CD4-positive, alpha-beta T cell treated with Interleukin-2 at 100 ng/mL for 4 hours (primary cell): ENCODE data around the gene HES3.

Experiments used
- DNase-seq: peaks from one replicate; pipeline ENCODE4 v3.0.0-alpha.2; 2020; ENCODE audit warnings: low spot score

Gene HES3

DNA sequence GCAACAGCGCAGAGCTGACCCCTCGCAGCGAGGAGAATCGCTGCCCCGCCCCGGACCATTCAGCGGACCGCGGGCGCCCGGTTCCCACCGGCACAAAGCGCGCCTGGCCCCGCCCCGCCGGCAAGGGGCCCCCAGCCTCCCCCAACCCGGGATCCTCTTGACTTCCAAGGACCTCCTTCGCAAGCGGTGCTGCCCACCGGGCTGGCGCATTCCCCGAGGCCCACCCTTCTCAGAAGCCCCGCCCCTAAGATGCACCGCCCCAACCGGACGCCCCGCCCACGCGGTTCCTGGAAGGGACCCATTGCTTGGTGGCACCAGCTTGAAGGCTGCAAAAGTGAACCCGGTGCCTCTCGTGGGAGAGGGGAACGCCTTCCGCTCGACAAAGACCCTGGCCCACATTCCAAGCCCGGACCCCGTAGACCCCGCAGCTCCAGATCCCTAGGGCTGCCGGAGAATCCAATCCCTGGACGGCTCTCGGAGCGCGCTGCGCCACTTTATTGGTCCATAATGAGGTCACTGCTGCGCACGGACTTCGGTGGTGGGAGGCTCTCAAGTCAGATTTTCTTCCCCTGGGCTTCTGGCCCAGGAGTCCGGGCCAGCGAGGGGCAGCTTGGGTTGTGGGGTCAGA lies 2.0 kb downstream of the HES3 start:
- peak; percentile 22 for DNase-seq

DNA sequence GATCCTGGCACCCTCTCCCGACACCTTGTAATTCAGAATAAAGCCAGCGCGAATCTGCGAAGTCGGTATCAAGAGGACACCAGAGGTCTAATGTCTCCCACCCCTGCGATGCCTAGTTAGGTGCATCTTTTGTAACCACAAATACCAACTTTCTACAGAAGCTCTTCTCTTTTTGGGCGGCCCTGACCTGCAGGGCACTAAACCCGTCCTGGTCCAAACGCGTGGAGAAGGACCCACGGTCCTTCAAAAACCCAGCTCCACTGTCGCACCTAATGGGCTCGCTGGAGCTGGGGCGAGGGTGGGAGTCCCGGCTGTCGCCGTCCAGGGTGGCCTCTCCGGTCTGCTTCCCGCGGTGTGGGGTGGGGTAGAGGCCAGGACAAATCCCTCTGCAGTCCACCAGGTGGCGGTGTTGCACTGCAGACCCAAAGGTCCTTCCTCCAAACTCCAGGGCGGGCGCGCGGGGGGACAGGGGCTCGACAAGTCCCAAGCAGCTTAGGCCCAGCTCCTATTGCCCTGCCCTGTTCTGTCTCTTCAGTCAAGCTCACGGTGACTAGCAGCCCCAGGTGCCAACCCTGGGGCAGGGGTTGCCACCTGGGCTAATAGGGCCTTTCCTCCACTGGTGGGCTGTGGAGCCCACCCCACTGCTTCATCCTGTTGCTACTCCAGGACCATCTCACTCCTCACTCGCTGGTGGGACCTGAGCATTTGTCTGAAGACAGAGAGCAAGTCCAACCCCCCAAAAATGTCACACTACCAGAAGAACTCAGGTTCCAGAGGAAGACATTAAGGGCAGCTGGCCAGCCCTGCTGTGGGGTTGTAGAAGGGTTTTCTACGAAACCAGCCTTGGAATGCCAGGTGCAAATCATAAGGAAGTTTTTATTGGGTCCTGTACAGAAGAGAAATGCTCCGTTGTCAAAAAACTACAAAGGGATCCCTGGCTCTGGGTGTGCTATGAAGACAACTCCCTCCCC lies 2.8 kb downstream of the HES3 start:
- peak; percentile 77 for DNase-seq

DNA sequence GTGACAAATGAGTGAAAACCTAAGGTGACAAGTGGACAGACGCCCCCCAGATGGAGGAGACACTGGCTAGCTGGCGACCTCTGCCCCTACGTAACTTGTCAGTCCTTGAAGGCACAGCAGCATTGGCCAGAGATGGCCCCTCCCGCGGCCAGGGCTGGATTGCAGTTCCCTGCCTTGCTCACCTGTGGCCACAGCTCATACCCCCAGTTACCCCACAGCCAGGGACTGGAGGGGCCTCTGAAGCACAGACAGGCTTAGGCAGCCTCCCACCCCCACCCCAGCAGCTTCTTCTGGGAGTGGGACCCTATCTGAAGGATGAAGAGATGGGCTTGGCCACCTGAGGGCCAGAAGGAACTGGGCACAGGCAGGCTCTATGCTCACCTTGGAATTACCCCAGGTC lies 3.7 kb downstream of the HES3 start:
- DNase-seq: no peak

DNA sequence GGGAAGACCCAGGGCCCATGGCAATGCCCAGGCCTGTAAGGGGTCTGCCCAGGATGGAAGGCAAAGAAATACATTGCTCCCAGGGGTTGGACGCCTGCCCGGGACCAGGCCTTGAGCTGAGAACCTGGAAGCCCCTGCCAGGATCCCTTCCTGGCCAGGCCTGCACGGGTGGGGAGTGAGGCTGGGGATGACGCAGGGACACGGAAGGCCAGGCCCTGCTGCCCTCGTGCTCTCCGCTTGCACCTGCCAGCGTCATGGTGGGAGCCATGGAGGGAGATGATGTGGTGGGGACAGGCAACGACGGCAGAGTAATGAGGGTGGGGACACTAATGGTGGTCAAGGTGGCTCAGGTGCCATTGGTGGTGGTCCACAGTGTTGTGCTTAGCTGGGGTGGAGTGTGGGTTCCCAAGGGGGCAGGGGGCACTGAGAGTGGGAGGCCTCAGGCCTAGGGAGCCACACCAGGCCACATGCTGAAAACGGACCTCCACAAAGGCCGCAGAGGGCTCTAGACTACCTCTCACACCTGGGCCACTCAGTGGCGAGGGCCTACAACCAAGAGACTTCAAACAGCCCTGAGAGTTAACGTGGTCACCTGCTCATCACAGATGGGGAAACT lies 4.3 kb downstream of the HES3 start:
- no peak for DNase-seq

DNA sequence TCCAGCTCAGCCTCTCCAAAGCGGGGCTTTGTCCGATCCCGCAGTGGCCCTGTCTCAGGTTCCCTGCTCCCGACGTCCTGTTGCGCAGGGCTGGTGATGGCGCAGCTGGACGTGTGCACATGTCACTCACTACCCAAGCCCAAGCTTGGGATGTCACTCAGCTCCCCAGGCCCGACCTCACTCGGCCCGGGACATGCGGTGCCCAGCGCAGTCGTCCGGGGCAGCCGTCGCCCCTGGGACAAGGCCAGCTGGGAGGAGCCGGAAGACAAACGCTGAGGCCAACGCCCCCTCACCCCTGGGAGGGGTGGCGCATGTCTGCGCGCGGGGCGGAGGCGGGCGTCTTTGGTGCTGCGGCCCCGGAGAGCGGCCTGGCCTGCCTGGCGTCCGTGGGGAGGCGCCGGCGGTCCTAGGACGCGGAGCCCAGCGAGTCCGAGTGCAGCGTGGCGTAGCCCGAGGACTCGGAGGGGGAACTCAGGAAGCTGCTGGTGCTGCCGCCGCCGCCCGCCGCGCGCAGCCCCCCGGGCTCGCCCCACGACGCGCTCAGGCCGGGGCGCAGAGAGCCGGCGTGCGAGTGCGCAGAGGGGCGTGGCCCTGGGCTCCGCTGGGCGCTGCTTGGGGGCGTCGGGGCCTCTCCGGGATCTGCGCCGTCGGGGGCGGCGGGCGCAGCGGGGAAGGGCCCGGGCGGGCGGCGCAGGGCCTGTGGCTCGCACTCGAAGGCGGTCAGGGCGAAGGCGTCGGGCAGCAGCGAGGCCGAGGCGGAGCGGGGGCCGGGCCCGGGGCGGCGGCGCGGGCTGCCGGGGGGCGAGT lies 5.2 kb downstream of the HES3 start:
- DNase-seq: no peak

DNA sequence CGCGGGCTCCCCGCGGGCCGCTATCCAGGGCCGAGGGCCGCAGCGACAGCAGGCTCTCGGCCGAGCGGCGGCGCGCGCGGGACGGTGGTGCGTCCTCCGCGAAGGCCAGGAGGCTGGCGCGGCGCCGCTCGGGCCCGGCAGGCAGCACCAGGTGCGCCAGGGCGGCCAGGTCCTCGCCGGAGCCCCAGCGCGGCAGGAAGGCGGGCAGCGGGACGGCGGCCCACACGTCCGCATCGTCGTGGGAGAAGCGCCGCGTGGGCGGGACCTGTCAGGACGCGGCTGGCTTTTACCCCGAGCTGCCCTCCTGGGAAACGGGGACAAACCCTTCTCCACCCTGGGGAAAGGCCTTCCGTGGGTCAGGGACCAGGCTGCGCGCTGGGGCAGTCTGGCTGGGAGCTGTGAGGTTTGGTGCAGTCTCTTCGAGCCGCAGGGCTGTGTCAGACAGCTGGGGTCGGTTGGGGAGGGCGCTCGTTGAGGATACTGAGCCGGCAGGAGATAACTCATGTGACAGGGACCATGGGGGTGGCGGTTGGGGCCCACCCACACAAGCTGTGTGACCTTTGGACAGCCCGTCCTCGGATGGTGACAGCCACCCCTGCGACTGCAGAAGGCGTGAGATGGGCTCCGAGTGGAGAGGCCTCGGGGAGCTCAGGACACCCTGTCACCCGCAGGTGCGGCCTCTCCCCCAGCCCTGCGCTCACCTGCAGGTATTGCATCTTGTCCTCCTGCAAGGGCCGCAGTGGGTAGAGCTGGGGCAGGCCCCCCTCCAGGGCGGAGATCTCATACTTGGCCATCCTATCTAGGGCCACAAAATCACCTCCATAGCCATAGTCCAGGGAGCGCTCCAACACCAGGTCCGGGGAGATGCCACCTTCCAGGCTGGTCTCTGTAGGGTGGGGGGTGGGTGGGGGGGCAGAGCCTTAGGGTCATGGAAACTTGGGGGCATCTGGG lies 6.0 kb downstream of the HES3 start:
- DNase-seq: no peak

DNA sequence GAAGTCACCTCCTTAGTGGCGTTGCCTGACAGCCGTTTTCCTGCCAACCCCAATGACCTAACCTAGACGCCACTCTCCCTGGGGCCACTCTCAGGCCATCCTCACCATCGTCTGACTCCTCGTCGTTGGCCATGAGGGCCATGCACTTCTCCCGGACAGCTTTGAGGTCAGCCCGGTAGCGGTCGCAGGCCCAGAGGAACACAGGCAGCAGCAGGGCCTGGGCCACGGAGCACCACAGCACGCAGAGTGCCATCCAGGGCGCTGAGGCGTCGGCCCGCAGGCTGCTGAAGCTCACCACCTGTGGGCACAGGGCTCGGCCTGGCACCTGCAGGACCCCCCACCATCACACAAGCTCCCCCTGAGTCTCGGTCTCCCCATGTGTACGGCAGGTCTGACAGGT lies 7.3 kb downstream of the HES3 start:
- DNase-seq: no peak

DNA sequence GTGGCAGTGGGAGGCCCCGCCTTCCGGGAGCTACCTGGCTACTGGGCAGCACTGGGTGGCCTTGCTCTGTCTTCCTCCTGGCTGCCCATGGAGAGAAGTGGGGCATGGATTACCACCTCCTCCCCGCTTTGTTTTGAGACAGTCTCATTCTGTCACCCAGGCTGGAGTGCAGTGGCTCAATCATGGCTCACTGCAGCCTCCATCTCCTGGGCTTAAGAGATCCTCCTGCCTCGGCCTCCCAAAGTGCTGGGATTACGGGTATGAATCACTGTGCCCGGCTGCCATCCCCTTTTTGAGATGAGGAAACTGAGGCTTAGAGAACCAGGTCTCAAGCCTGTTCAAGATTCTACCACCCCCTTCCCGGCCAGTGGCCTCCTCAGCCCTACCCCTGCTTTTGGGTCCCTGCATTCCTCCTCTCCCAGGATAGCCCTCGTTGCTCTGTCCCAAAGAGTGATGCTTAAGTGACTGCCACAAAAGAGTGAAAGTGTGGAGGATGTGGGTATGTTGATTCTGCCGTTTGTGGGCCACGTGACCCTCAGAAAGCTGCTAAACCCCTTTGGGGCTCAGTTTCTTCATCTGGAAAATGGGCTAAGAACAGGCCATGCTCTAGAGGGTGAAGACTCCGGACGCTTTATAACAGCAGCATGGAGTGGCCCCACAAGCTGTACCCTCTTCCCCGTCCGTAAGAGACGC lies 7.8 kb downstream of the HES3 start:
- no peak for DNase-seq

DNA sequence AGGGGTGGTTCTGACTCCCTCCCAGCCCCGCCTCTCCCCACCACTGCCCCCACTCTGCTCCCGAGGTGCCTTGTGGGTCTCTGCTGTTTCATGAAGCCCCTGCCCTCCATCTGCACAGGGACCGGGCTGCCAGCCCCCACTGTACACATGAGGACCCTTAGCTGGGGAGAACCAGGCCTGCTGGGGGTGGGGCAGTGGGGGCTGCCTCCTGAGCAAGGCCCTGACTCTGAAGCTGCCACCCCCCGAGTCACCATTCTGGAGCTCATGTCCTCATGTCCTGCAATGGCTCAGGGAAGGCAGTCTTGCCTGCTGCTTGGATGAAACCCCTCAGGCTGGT lies 8.4 kb downstream of the HES3 start:
- DNase-seq: no peak

DNA sequence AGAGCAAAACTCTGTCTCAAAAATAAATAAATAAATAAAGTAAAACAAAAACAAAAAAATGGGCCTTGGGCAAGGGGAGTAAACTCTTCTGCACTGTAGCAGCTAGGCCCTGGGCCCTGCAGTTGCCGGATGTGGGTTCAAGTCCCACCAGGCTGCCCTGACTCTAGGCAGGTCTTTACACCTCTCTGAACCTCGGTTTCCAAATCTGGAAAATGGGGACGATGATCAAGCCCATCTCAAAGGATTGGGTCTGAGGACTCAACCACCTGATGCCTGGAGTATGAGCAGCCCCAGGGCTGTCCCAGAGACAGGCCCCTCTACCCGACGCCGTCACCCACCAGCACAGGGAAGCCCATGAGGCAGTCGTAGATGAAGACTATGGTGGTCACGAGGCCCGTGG lies 9.4 kb downstream of the HES3 start:
- DNase-seq: no peak

DNA sequence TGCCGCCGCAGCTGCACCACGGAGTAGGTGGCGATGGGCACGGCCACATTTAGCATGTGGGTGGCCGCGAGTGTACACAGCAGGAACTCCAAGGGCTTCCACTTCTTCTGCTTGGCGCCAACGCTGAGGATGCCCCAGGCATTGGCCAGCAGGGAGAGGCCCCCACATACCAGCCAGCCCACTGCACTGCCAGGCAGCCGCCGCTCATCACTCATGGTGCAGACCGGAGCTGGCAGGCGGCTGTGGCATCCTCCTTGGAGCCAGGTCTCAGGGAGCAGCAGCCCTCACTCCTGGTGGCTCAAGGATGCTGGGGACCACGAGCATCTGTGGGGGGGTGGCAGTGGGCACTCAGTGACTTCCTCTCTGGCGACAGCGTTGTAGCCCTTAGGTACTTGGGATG lies 10.7 kb downstream of the HES3 start:
- DNase-seq: no peak

DNA sequence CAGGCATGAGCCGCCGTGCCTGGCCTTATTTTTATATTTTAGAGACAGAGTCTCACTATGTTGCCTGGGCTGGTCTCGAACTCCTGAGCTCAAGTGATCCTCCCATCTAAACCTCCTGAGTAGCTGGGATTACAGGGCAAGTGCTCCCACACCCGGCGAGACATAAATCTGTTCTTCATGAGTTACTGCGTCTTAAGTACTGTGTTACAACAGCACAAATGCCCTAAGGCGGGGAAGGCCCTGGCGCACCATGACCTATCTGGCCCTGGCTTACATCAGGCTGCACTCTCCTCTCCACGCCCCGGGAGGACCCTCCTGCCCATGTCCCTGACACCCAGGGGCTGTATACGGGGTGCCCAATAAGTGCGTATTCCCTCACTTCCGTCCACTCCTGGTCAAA lies 12.7 kb downstream of the HES3 start:
- DNase-seq: no peak

DNA sequence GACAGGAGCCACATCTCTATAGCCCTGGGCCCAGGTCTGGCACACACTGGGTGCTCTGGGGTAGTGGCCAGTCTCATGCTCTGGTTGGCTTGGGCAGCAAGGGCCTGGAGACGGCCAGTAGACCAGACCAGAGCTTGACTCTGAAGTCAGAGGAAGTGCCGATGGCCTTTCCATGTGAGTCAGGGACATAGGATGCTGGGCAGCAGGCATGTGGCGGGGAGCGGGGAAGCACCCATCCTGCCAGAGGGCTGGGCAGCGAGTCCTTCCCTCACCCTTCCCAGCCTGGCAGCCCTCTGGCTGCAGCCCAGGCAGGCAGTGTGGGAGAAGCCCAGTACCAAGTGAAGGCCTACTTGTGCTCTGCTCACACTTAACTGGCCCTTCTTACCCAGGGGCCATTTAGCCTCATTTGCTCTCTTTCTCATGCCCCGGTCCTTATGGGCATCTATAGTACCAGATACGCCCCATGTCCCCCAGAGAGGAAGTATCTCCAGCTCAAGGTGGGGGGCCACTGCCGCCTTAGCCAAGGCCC lies 13.6 kb downstream of the HES3 start:
- no peak for DNase-seq

DNA sequence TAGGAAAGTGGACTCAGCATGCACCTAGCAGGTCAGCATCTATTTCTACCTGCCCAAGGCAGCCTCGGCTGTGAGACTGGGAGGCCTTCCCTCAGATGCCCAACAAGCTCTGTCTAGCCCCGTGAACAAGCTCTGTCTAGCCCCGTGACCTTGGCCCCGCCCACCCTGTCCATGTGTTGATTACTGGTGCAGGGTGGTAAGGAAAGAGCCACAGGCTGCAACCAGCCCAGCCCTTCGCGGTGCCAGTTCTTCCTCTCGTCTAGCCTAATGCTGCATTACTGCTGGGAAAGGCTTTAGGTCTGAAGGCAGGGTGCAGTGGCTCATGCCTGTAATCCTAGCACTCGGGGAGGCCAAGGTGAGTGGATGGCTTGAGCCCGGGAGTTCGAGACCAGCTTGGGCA lies 14.7 kb downstream of the HES3 start:
- no peak for DNase-seq

DNA sequence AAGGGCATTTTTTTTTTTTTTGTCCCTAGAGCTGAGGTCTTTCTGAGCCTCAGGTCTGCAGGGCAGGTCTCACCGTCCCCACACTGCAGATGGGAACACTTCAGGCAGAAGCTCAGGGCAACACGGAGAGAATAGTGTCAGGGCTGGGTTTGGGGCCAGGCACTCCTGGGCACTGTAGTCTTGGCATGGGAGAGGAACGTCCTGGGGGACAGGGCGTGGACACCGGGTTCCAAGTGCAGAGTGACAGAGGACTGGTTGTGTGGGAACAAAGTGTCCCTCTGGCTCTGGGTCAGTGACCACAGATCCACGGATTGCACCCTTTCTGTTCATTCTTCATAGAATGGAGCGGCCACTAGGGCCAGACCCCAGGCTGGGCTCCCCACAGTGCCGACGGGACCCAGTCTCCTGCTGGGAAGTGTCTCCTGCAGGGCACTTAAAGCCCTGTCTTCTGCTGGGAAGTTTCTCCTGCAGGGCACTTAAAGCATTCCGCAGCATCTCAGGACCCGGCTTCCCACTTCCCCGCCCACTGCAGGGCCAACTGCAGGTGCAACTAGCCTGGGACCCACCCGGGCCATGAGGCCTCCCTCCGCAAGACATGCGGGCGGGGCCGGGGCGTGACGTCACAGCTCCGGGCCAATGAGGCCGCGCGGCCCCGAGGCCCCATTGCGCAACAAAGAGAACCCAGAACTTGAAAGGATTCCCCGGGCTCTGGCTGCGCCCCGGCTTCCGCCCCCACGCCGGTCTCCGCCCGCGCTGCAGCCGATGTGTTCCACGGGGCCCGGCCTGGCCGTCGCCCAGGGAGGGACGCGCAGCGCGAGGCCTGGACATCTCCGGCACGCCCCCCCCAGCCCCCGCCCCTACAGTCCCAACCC lies 15.7 kb downstream of the HES3 start:
- peak; percentile 72 for DNase-seq

DNA sequence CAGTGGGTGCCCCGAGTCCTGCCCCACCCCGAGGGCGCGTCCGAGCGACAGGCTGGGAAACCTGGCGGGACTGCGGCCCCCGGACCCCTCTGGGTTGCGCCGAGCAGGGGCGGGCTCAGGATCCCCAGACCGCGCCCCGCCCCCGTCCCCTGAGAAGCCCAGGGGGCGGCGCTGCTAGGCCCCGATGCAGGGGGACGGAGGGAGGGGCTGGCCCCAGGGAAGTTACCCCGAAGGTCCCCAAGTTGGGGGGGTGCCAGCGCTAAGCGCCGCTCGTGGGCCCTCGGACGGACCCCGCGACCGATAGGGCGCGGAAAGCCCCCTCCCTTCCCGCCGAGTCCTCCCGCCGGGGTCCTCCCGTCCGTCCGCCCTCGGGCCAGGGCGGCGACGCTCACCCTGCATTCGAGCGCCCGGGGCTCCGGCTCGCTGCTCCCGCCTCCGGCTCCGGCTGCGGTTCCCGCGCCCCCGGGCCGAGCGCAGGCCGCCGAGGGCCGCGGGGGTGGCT lies 16.5 kb downstream of the HES3 start:
- no peak for DNase-seq

DNA sequence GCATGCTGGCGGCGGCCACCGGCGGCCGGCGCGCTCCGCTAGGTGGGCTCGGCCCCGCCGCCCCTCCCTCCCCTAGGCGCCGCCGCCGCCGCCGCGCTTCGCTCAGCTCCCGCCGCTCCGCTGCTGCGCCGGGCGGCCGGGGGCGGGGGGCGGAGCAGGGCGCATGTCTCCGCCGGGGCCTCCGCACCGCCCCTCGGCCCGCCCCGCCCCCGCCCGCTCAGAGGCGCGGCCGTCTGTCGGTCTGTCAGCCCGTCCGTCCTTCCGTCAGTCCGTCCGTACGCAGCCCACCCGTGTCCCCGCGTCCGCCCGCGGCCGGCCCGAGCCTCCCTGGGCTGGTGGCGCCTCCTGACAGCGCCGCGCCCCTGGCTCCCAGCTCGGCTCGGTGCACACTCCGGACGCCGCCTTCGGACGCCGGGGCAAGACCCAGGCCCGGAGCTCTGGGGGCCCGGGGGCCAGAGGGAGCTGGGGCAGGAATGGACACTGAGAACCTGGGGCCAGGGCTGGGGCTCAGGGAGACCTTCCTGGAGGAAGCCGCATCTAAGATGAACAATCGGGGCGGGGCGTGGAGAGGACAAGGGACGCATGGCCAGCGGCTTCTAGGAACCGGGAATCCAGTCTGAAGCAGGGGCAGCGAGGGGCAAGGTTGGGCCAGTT lies 17.1 kb downstream of the HES3 start, which contains the start of gene GPR153:
GPR153 (minus strand) TSS at position 138 of the 654 bp plus-strand sequence. CDS start 6,193 bp downstream, outside the sequence.
- peak; percentile 27 for DNase-seq

DNA sequence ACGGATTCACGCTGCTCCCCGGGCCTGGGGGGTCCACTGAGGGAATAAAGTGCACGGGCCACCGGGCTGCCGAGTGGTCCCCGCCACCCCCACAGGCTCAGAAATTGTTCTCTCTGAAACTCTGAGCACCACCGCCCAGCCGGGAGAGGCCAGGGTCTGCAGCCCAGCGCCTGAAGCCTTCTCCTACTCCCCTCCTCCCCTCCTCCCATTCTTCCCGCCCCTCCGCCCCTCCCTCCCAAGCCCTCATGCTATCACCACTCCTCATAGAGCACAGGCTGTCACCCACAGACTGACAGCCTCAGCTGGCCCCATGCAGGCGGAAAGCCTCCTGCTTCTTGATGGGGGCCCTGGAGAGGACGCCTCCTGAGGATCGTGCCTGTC lies 17.6 kb downstream of the HES3 start:
- DNase-seq: no peak
